Endodermal cell (in vitro differentiated cells): ENCODE measurements around the gene EPHB3. TPM values are rescaled to one million over a fixed set of nuclear protein-coding genes. Genes with fewer than 3 reads are reported as not detected.

ENCODE experiments used
- DNase-seq: peaks from one replicate; pipeline ENCODE4 v3.0.0-alpha.2; 2017
- H3K27ac ChIP-seq: 2 replicates; pipeline ENCODE4 v1.5.1; 2013; ENCODE audit warnings: mild to moderate bottlenecking, low read depth, low read length, moderate library complexity
- H3K27me3 ChIP-seq: 2 replicates; pipeline ENCODE4 v1.6.1; 2013; ENCODE audit warnings: mild to moderate bottlenecking, low read length, moderate library complexity; ENCODE audit not compliant: insufficient read depth, control insufficient read depth, poor library complexity, severe bottlenecking
- H3K36me3 ChIP-seq: 2 replicates; pipeline ENCODE4 v1.7.0; 2013; ENCODE audit warnings: mild to moderate bottlenecking, low read length, moderate library complexity; ENCODE audit not compliant: control insufficient read depth, insufficient read depth
- H3K4me1 ChIP-seq: one replicate; pipeline ENCODE4 v1.7.0; 2013; ENCODE audit warnings: low read length; ENCODE audit not compliant: control insufficient read depth, insufficient read depth
- H3K4me3 ChIP-seq: 2 replicates; pipeline ENCODE4 v1.5.1; 2013; ENCODE audit warnings: mild to moderate bottlenecking, low read length, moderate library complexity
- H3K9ac ChIP-seq: 2 replicates; pipeline ENCODE4 v1.6.1; 2013; ENCODE audit warnings: mild to moderate bottlenecking, low read length, moderate library complexity; ENCODE audit not compliant: poor library complexity, severe bottlenecking; ENCODE audit errors: extremely low read depth
- H3K9me3 ChIP-seq: 2 replicates; pipeline ENCODE4 v1.6.1; 2013; ENCODE audit warnings: mild to moderate bottlenecking, low read length, moderate library complexity; ENCODE audit not compliant: control insufficient read depth
- H3K27ac Mint-ChIP-seq: 2 replicates; pipeline ENCODE4 v1.8.0; 2020; ENCODE audit warnings: mixed read lengths
- H3K27me3 Mint-ChIP-seq: 2 replicates; pipeline ENCODE4 v1.8.0; 2021; ENCODE audit warnings: mild to moderate bottlenecking, mixed read lengths; ENCODE audit not compliant: insufficient read depth
- H3K36me3 Mint-ChIP-seq: 2 replicates; pipeline ENCODE4 v1.8.0; 2020; ENCODE audit warnings: low read depth, mixed read lengths
- H3K4me1 Mint-ChIP-seq: 2 replicates; pipeline ENCODE4 v1.8.0; 2020; ENCODE audit warnings: mixed read lengths
- H3K4me3 Mint-ChIP-seq: 2 replicates; pipeline ENCODE4 v1.8.0; 2020; ENCODE audit warnings: mild to moderate bottlenecking, moderate library complexity, mixed read lengths
- H3K9me3 Mint-ChIP-seq: 2 replicates; pipeline ENCODE4 v1.8.0; 2020; ENCODE audit warnings: mild to moderate bottlenecking, mixed read lengths
- WGBS, 2 experiments: methylation state at CpG; one replicate each; pipeline versions ENCODE4 v1.1.5 to v1.1.7; 2013; ENCODE audit warnings: missing lambda C conversion rate in 2 of 2, mixed read lengths in 1 of 2; ENCODE audit not compliant: insufficient coverage in 1 of 2, insufficient read length in 1 of 2; 5-methylcytosine and 5-hydroxymethylcytosine counted together
- total RNA-seq, 2 donors: library from RNA; stranded (reverse); fragmentation: NEBNext Ultra II Directional in 1 of 2; extraction: Animal tissue kit (Norgen Biotek cat#: 25700) in 1 of 2; gene quantifications; 2 replicates in 1 of 2; 3 replicates in 1 of 2; pipeline ENCODE4 v1.2.1, GENCODE V29; 2021
- TF ChIP-seq, protein P1 (sequence below): fragments of 200-600 bp; sonication (generic); conservative IDR thresholded peaks from 2 replicates; pipeline ENCODE4 v1.5.0; 2021; ENCODE audit warnings: antibody characterized with exemption, mild to moderate bottlenecking

The EPHB3 gene
- total RNA-seq, 2 donors from 2014 or later = 32.7 to 36.9 TPM

GRCh38 chr3:184631472-184631861 is 69.9 kb downstream of the EPHB3 start:
- no peaks in the 10 kb centered on the region for H3K36me3 ChIP-seq
- no peaks in the 10 kb centered on the region for H3K9me3 Mint-ChIP-seq
- no peak for DNase-seq
- 93% methylated on average over 17 to 19 of the region's 19 CpGs for WGBS, 2 experiments
- TF ChIP-seq, protein P1, sequence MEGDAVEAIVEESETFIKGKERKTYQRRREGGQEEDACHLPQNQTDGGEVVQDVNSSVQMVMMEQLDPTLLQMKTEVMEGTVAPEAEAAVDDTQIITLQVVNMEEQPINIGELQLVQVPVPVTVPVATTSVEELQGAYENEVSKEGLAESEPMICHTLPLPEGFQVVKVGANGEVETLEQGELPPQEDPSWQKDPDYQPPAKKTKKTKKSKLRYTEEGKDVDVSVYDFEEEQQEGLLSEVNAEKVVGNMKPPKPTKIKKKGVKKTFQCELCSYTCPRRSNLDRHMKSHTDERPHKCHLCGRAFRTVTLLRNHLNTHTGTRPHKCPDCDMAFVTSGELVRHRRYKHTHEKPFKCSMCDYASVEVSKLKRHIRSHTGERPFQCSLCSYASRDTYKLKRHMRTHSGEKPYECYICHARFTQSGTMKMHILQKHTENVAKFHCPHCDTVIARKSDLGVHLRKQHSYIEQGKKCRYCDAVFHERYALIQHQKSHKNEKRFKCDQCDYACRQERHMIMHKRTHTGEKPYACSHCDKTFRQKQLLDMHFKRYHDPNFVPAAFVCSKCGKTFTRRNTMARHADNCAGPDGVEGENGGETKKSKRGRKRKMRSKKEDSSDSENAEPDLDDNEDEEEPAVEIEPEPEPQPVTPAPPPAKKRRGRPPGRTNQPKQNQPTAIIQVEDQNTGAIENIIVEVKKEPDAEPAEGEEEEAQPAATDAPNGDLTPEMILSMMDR = no peak
- peaks cover 46% of the 10 kb centered on the region for H3K4me1 Mint-ChIP-seq
- H3K4me1 ChIP-seq = peaks cover 20% of the 10 kb centered on the region
- no peak overlapping the region for H3K4me3 Mint-ChIP-seq
- no peak overlapping the region for H3K9ac ChIP-seq
- no peaks in the 10 kb centered on the region for H3K27me3 ChIP-seq
- peaks cover 10% of the 10 kb centered on the region for H3K27me3 Mint-ChIP-seq
- H3K9me3 ChIP-seq = no peaks in the 10 kb centered on the region
- no peaks in the 10 kb centered on the region for H3K36me3 Mint-ChIP-seq
- no peak overlapping the region for H3K4me3 ChIP-seq
- H3K27ac Mint-ChIP-seq = no peak overlapping the region
- no peak overlapping the region for H3K27ac ChIP-seq

Other genes with a start within 250 kb of the EPHB3 start
- 100 to 1,000 TPM; 408 to 475 TPM for gene EIF4G1, start 247.2 kb upstream of the EPHB3 start, total RNA-seq
- gene FAM131A, start 224.2 kb upstream of the EPHB3 start, total RNA-seq = 10 to 100 TPM; 18.3 to 24.1 TPM
- 10 to 100 TPM; 32.4 to 38.4 TPM for gene CLCN2, start 200.2 kb upstream of the EPHB3 start, total RNA-seq
- 100 to 1,000 TPM in 1 of 2 donors, 10 to 100 TPM in 1; 95.9 to 117 TPM for gene POLR2H, start 200.1 kb upstream of the EPHB3 start, total RNA-seq
- gene THPO, start 183.6 kb upstream of the EPHB3 start, total RNA-seq = 1 to 10 TPM; 1.4 to 1.7 TPM
- 10 to 100 TPM in 1 of 2 donors, 1 to 10 TPM in 1; 5.0 to 17.4 TPM for gene CHRD, start 181.7 kb upstream of the EPHB3 start, total RNA-seq
- 10 to 100 TPM; 61.3 to 86.5 TPM for gene MAGEF1, start 150.3 kb downstream of the EPHB3 start, total RNA-seq